OCI-LY7 (cell line): ENCODE data around the gene TOLLIP. TPM values are rescaled to one million over a fixed set of nuclear protein-coding genes. Genes with fewer than 3 reads are reported as not detected.

Source experiments
- BruUV-seq: library from RNA; stranded (reverse); fragments of 400-500 nt; replicated peaks from 2 replicates; lab custom pipeline; 2021; lab: Mats Ljungman, UMichigan
- CTCF ChIA-PET: fragments of 300-600 bp; sonication (Branson Sonifier 250); formaldehyde crosslinking; loops from one replicate; lab custom pipeline; 2022; ENCODE audit warnings: antibody characterized with exemption; ENCODE audit not compliant: unreplicated experiment; lab: Charles Lee
- POLR2A ChIA-PET: fragments of 300-600 bp; sonication (Branson Sonifier 250); formaldehyde crosslinking; loops from one replicate; lab custom pipeline; 2022; ENCODE audit warnings: antibody characterized with exemption; lab: Charles Lee
- DNase-seq: peaks from one replicate; pipeline ENCODE4 v3.0.0-alpha.2; 2015; ENCODE audit warnings: low spot score
- H2AFZ ChIP-seq: fragments of 200-600 bp; sonication (generic), shearing (Covaris generic); 2 replicates; pipeline ENCODE4 v1.6.1; 2014; ENCODE audit warnings: mild to moderate bottlenecking, antibody characterized with exemption, low read length, moderate library complexity
- H3K27ac ChIP-seq: fragments of 200-600 bp; sonication (generic); 2 replicates; pipeline ENCODE4 v1.5.1; 2014; ENCODE audit warnings: mixed run types, low read depth, mild to moderate bottlenecking, moderate library complexity, low read length, inconsistent platforms; ENCODE audit not compliant: poor library complexity, severe bottlenecking
- H3K36me3 ChIP-seq: fragments of 200-600 bp; sonication (generic); 2 replicates; pipeline ENCODE4 v1.6.1; 2014; ENCODE audit warnings: mild to moderate bottlenecking, antibody characterized with exemption, low read length, moderate library complexity, mixed read lengths; ENCODE audit not compliant: insufficient read depth
- H3K4me1 ChIP-seq: fragments of 200-600 bp; sonication (generic); 2 replicates; pipeline ENCODE4 v1.5.1; 2014; ENCODE audit warnings: mild to moderate bottlenecking, low read length; ENCODE audit not compliant: insufficient read depth, poor library complexity, severe bottlenecking
- H3K4me2 ChIP-seq: fragments of 200-600 bp; sonication (generic); 2 replicates; pipeline ENCODE4 v1.6.1; 2014; ENCODE audit warnings: mild to moderate bottlenecking, low read length
- H3K4me3 ChIP-seq: fragments of 200-600 bp; sonication (generic); 2 replicates; pipeline ENCODE4 v1.5.1; 2014; ENCODE audit warnings: mild to moderate bottlenecking, low read depth, low read length; ENCODE audit not compliant: poor library complexity, severe bottlenecking
- H3K79me2 ChIP-seq: fragments of 200-600 bp; sonication (generic); 2 replicates; pipeline ENCODE4 v1.6.1; 2016; ENCODE audit warnings: low read depth, mild to moderate bottlenecking, low read length, moderate library complexity, mixed read lengths; ENCODE audit not compliant: insufficient read depth
- H3K9me2 ChIP-seq: fragments of 200-600 bp; sonication (generic); 2 replicates; pipeline ENCODE4 v1.6.1; 2016; ENCODE audit warnings: mild to moderate bottlenecking, low read length, mixed read lengths; ENCODE audit not compliant: insufficient read depth
- H3K9me3 ChIP-seq: fragments of 200-600 bp; sonication (generic); 2 replicates; pipeline ENCODE4 v1.6.1; 2014; ENCODE audit warnings: mild to moderate bottlenecking, mixed run types, low read length, mixed read lengths
- H4K20me1 ChIP-seq: fragments of 200-600 bp; sonication (generic); 2 replicates; pipeline ENCODE4 v1.6.1; 2014; ENCODE audit warnings: mild to moderate bottlenecking, antibody characterized with exemption, low read length, moderate library complexity, mixed read lengths; ENCODE audit not compliant: insufficient read depth
- EZH2phosphoT487 ChIP-seq: fragments of 200-600 bp; sonication (generic); IDR thresholded peaks from 2 replicates; pipeline ENCODE4 v1.6.1; 2018; ENCODE audit warnings: low read depth, borderline replicate concordance, mild to moderate bottlenecking, mixed run types, antibody characterized with exemption, low read length, moderate library complexity, mixed read lengths
- intact Hi-C: fragments of 100-400 bp; cut with micrococcal nuclease; formaldehyde crosslinking; loops from one replicate; pipeline ENCODE4 v1.10.0; 2022; ENCODE audit not compliant: unreplicated experiment
- total RNA-seq, 2 experiments: library from RNA; depleted of rRNA in 1 of 2; stranded (reverse); fragments of >200 nt in 1 of 2; shearing (Covaris generic) in 1 of 2; gene quantifications; 2 replicates each; pipeline ENCODE4 v1.2.3, GENCODE V29; 2014 to 2022
- TF ChIP-seq, protein P1 (sequence below): fragments of 200-600 bp; sonication (generic); conservative IDR thresholded peaks from 2 replicates; pipeline ENCODE4 v1.5.1; 2014; ENCODE audit warnings: mild to moderate bottlenecking, antibody characterized with exemption, low read length, moderate library complexity, mixed read lengths

The TOLLIP gene
- total RNA-seq, 2 experiments from 2014 or later: 15.9 to 37.1 TPM

DNA sequence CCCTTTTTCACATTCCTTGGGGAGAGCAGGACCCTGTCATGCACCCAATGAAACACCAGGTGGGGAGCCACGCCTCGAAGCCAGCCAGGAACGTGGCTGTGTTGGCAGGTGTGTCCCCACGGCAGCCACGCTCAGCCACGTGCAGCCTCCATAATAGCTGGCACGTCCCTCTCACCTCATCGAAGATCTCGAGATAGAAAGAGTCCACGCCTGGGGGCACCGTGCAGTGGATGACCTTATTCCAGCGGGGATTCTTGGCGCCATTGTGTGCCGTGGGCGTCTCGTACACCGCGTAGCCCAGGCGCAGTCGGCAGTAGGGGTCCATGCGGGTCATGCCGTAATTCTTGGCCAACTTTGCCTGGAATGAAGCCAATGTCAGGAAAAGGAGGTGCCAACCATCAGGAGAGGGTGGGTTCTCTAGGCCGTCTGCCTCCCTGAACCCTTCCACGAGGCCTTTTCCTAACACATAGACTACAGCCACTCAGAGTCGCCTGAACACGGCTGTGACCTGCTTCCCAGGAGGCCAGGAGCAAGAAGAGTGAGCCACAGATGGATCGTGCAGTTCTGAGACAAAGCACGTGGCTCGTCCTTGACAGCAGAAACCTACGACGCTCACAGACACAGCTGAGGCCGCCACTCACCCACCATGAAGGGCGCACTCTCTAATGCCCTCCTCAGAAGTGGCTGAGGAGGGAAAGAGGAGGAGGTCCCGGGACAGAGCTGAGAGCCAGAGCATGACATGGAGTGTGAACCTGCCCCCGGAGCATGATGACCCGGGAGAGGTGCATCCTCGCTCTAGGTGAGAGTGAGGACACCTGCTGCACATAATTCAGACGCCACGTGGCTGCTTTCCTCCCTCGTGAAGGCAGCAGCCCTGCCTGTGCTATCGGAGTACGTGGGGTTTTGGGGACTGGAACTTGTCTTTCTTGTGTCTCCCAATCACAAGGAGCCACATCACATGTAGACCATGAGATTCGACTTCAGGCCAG is 19.1 kb downstream of the TOLLIP start:
- Histone ChIP-seq H4K20me1 (no peaks in the 10 kb centered on the region), H3K27ac (no peak overlapping the region), H3K9me2 (no peaks in the 10 kb centered on the region), H2AFZ (no peak overlapping the region), H3K4me1 (no peaks in the 10 kb centered on the region), H3K36me3 (peaks cover 37% of the 10 kb centered on the region), H3K9me3 (no peaks in the 10 kb centered on the region), H3K4me3 (no peak overlapping the region), H3K79me2 (no peaks in the 10 kb centered on the region), H3K4me2 (no peak overlapping the region)
- no peak for DNase-seq
- BruUV-seq: no TSS peak
- intact Hi-C loops: no loop called here
- ChIA-PET POLR2A (no interaction called here), CTCF (no interaction called here)
- TF ChIP-seq EZH2phosphoT487: no peak
- TF ChIP-seq, protein P1, sequence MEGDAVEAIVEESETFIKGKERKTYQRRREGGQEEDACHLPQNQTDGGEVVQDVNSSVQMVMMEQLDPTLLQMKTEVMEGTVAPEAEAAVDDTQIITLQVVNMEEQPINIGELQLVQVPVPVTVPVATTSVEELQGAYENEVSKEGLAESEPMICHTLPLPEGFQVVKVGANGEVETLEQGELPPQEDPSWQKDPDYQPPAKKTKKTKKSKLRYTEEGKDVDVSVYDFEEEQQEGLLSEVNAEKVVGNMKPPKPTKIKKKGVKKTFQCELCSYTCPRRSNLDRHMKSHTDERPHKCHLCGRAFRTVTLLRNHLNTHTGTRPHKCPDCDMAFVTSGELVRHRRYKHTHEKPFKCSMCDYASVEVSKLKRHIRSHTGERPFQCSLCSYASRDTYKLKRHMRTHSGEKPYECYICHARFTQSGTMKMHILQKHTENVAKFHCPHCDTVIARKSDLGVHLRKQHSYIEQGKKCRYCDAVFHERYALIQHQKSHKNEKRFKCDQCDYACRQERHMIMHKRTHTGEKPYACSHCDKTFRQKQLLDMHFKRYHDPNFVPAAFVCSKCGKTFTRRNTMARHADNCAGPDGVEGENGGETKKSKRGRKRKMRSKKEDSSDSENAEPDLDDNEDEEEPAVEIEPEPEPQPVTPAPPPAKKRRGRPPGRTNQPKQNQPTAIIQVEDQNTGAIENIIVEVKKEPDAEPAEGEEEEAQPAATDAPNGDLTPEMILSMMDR: no peak

DNA sequence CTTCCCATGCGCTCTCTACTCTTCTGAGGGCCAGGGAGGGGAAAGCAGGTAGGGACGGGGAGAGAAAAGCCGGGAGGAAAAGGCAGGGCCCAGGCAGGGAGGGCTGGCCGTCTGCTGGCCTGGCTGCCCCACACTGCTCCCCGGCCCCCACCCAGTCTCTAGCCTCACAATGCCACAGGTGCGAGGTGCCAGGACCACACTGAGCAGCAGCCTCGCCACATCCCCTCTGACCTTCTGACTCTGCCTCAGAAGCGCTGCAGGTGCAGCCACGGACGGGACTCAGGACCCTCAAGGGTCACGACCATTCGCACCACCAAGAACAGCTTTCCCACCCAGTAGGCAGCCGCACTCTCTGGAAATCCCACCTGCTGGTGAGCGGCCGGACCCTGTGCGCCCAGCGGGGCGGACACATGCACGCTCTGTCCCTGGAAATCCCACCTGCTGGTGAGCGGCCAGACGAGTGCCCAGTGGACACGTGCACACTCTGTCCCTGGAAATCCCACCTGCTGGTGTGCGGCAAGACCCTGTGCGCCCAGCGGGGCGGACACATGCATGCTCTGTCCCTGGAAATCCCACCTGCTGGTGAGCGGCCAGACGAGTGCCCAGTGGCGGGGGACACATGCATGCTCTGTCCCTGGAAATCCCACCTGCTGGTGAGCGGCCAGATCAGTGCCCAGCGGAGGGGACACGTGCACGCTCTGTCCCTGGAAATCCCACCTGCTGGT is 20.1 kb downstream of the TOLLIP start:
- Histone ChIP-seq H3K79me2 (no peaks in the 10 kb centered on the region), H3K36me3 (peaks cover 33% of the 10 kb centered on the region), H3K27ac (no peak overlapping the region), H4K20me1 (no peaks in the 10 kb centered on the region), H3K9me2 (no peaks in the 10 kb centered on the region), H3K4me1 (no peaks in the 10 kb centered on the region), H3K4me3 (no peak overlapping the region), H3K4me2 (no peak overlapping the region), H3K9me3 (no peaks in the 10 kb centered on the region), H2AFZ (no peak overlapping the region)
- DNase-seq: no peak
- no TSS peak for BruUV-seq
- POLR2A ChIA-PET: no interaction called here
- intact Hi-C loops: no loop called here
- CTCF ChIA-PET: no interaction called here
- TF ChIP-seq, protein P1: no peak
- no peak for TF ChIP-seq EZH2phosphoT487
